Measurements from ENCODE around the gene SLBP. TPM values are rescaled to one million over a fixed set of nuclear protein-coding genes. Genes with fewer than 3 reads are reported as not detected.

The SLBP gene
- total and polyA plus RNA-seq, 2 donors (not counting 1 experiment from before 2014, with no cell fraction given) = 19.4 to 31.8 TPM

GRCh38 chr4:1758306-1759121, 46.4 kb upstream of the SLBP start:
- no peaks in the 10 kb centered on the region for H3K9me3 ChIP-seq (ENCODE audit: control extremely low read depth in 1 of 3, control insufficient read depth in 2 of 3, insufficient read depth in 1 of 3, low read length in 2 of 3)
- TF ChIP-seq EZH2 (IDR thresholded peaks at IDR 0.05; ENCODE audit: borderline replicate concordance, insufficient read depth, low read depth, low read length, poor library complexity, severe bottlenecking) (no peak), CTCF (IDR thresholded peaks at IDR 0.05) (no peak)
- no peaks in the 10 kb centered on the region for H3K9me3 Mint-ChIP-seq (ENCODE audit: insufficient read depth)
- no peak for DNase-seq
- no peak overlapping the region for H3K27ac ChIP-seq (ENCODE audit: low read length in 2 of 2)
- no peaks in the 10 kb centered on the region for H3K36me3 ChIP-seq (replicated peaks in 1 of 2; ENCODE audit: control extremely low read depth in 1 of 2, control insufficient read depth in 1 of 2, extremely low read depth in 1 of 2, insufficient read depth in 2 of 2, low read length in 1 of 2)
- no peaks in the 10 kb centered on the region for H4K20me1 ChIP-seq (ENCODE audit: control insufficient read depth, insufficient read depth, low read length, poor library complexity, severe bottlenecking)
- H3K9ac ChIP-seq (ENCODE audit: low read length) = no peak overlapping the region
- H3K4me3 ChIP-seq (ENCODE audit: control extremely low read depth in 1 of 5, extremely low read depth in 1 of 5, insufficient read depth in 1 of 5, low read depth in 2 of 5, low read length in 4 of 5) = no peak overlapping the region
- ChIA-PET POLR2A (no interaction called here), CTCF (interaction anchor here (1.4 kb wide), 1 partner anchor 10 kb away, joined by 5 read pairs; no protein-coding TSS in a partner anchor)
- H3K4me3 Mint-ChIP-seq = no peak overlapping the region
- H3K79me2 ChIP-seq (ENCODE audit: control insufficient read depth, insufficient read depth, low read length) = no peaks in the 10 kb centered on the region
- intact Hi-C loops (cut with micrococcal nuclease) = no loop called here
- H3K4me1 Mint-ChIP-seq = peaks cover 2% of the 10 kb centered on the region
- ATAC-seq (ENCODE audit: low read depth) = no peak
- peaks cover 3% of the 10 kb centered on the region for H3K27me3 Mint-ChIP-seq
- H3K4me2 ChIP-seq (replicated peaks; ENCODE audit: low read depth, low read length, poor library complexity, severe bottlenecking) = no peak overlapping the region
- no peak overlapping the region for H3K27ac Mint-ChIP-seq
- H2AFZ ChIP-seq (ENCODE audit: insufficient read depth, low read depth, low read length, poor library complexity, severe bottlenecking) = no peak overlapping the region
- 80% methylated on average over 24 of the region's 27 CpGs for WGBS (ENCODE audit: insufficient coverage)
- H3K4me1 ChIP-seq (ENCODE audit: control insufficient read depth in 2 of 2, insufficient read depth in 2 of 2, low read length in 2 of 2) = peaks cover 0 to 3% of the 10 kb centered on the region in 2 donors
- H3K27me3 ChIP-seq (replicated peaks in 1 of 4; ENCODE audit: control extremely low read depth in 1 of 4, control insufficient read depth in 3 of 4, insufficient read depth in 4 of 4, low read length in 3 of 4) = peaks cover 0 to 13% (median 0%) of the 10 kb centered on the region in 4 experiments

- CTCF ChIA-PET = no interaction called here
- peaks cover 3% of the 10 kb centered on the region for H3K27me3 Mint-ChIP-seq
- no peak overlapping the region for H3K4me3 Mint-ChIP-seq
- Histone ChIP-seq H3K9me3 (ENCODE audit: control extremely low read depth in 1 of 3, control insufficient read depth in 2 of 3, insufficient read depth in 1 of 3, low read length in 2 of 3) (no peaks in the 10 kb centered on the region), H3K4me2 (replicated peaks; ENCODE audit: low read depth, low read length, poor library complexity, severe bottlenecking) (no peak overlapping the region), H3K27me3 (replicated peaks in 1 of 4; ENCODE audit: control extremely low read depth in 1 of 4, control insufficient read depth in 3 of 4, insufficient read depth in 4 of 4, low read length in 3 of 4) (peaks cover 0 to 12% (median 0%) of the 10 kb centered on the region in 4 experiments), H3K79me2 (ENCODE audit: control insufficient read depth, insufficient read depth, low read length) (no peaks in the 10 kb centered on the region), H3K4me1 (ENCODE audit: control insufficient read depth in 2 of 2, insufficient read depth in 2 of 2, low read length in 2 of 2) (peaks cover 4 to 8% of the 10 kb centered on the region in 2 donors), H3K9ac (ENCODE audit: low read length) (no peak overlapping the region), H3K36me3 (replicated peaks in 1 of 2; ENCODE audit: control extremely low read depth in 1 of 2, control insufficient read depth in 1 of 2, extremely low read depth in 1 of 2, insufficient read depth in 2 of 2, low read length in 1 of 2) (no peaks in the 10 kb centered on the region), H3K4me3 (ENCODE audit: control extremely low read depth in 1 of 5, extremely low read depth in 1 of 5, insufficient read depth in 1 of 5, low read depth in 2 of 5, low read length in 4 of 5) (no peak overlapping the region), H2AFZ (ENCODE audit: insufficient read depth, low read depth, low read length, poor library complexity, severe bottlenecking) (no peak overlapping the region), H4K20me1 (ENCODE audit: control insufficient read depth, insufficient read depth, low read length, poor library complexity, severe bottlenecking) (no peaks in the 10 kb centered on the region), H3K27ac (ENCODE audit: low read length in 2 of 2) (no peak overlapping the region)
- DNase-seq = no peak
- no peaks in the 10 kb centered on the region for H3K9me3 Mint-ChIP-seq (ENCODE audit: insufficient read depth)
- intact Hi-C loops (cut with micrococcal nuclease) = no loop called here
- peaks cover 4% of the 10 kb centered on the region for H3K4me1 Mint-ChIP-seq
- POLR2A ChIA-PET = no interaction called here
- TF ChIP-seq EZH2 (IDR thresholded peaks at IDR 0.05; ENCODE audit: borderline replicate concordance, insufficient read depth, low read depth, low read length, poor library complexity, severe bottlenecking) (no peak), CTCF (IDR thresholded peaks at IDR 0.05) (no peak)
- H3K27ac Mint-ChIP-seq = no peak overlapping the region
- no peak for ATAC-seq (ENCODE audit: low read depth)
- WGBS (ENCODE audit: insufficient coverage) = 81% methylated on average over 14 of the region's 17 CpGs
Measured at GRCh38 chr4:1757836-1758235, 45.7 kb upstream of the SLBP start.

All from B cell (primary cell).